ENCODE results near the gene CELF5. TPM values are rescaled to one million over a fixed set of nuclear protein-coding genes. Genes with fewer than 3 reads are reported as not detected.

Gene CELF5
- total RNA-seq, 1 experiment from 2014 or later: 2.5 TPM

DNA sequence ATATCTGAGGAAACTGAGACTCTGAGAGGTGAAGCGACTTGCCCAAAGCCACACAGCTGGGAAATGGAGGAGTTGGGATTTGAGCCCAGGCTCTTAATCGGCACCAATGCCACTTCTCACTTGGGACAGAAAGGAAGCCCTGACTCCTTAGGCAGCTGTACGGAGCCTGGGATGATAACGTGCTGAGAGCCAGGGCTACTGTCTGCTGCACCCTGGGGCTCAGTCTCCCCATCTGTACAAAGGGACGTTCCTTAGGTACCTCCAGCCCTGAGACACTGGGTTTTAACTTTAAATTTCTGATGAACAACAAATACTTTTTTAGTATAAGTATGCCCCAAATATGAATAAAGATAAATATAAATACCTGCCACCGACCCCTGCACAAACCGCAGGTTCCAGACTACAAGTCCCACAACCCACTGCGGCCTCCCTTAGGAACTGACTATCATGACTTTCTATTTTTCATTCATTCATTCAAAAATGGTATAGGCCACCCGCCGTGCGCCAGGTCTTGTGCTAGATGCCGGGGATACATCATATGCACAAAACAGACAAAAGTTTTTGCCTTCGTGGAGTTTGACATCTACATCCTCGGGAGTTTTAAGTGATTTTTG lies 39.5 kb upstream of the CELF5 start:
- ATAC-seq (peak; percentile 64), DNase-seq (ENCODE audit: low read depth, low spot score) (no peak)
- H3K4me2 ChIP-seq (ENCODE audit: low read length): peak overlapping the region; percentile 76
- peak overlapping the region; percentile 49 to 94 for H3K4me3 ChIP-seq (replicated peaks in 1 of 2; ENCODE audit: low read depth in 1 of 2, low read length in 2 of 2)
- no TSS peak for BruUV-seq (replicated peaks)
- peaks cover 8% of the 10 kb centered on the region; the same call in 1 of the 2 replicates for H4K20me1 ChIP-seq (ENCODE audit: insufficient read depth)
- H3K9me3 ChIP-seq (ENCODE audit: control insufficient read depth in 1 of 2, insufficient read depth in 1 of 2, low read depth in 1 of 2, low read length in 2 of 2): no peaks in the 10 kb centered on the region
- peaks cover under 1 to 26% of the 10 kb centered on the region in 2 experiments; a peak in 2 of 4 replicates for H3K36me3 ChIP-seq (ENCODE audit: control insufficient read depth in 1 of 2, insufficient read depth in 2 of 2, low read length in 2 of 2)
- intact Hi-C loops (cut with micrococcal nuclease): no loop called here
- ChIA-PET RAD21 (ENCODE audit: low non-redundant PET in 1 of 2, low total read pairs in 2 of 2, uncharacterized antibody in 2 of 2, unreplicated experiment in 2 of 2) (no interaction called here), POLR2A (interaction anchor here (1.2 kb wide), 1 partner anchor 234 kb away, joined by 3 read pairs; no protein-coding TSS in a partner anchor), CTCF (interaction anchor here (0.6 to 1.9 kb wide), 2 partner anchors 43 to 234 kb away, joined by 4 to 7 read pairs; no protein-coding TSS in a partner anchor)
- peak overlapping the region; percentile 88 for H2AFZ ChIP-seq (ENCODE audit: low read depth, low read length, poor library complexity, severe bottlenecking)
- peak overlapping the region; percentile 53 for H3K9ac ChIP-seq (ENCODE audit: low read length)
- H3K9me2 ChIP-seq (ENCODE audit: insufficient read depth): no peaks in the 10 kb centered on the region
- H3K27me3 ChIP-seq (ENCODE audit: insufficient read depth, low read length): no peaks in the 10 kb centered on the region
- peaks cover 12 to 32% of the 10 kb centered on the region in 2 experiments; a peak in 3 of 4 replicates for H3K4me1 ChIP-seq (ENCODE audit: control insufficient read depth in 1 of 2, insufficient read depth in 2 of 2, low read length in 2 of 2)
- peaks cover 42% of the 10 kb centered on the region for H3K79me2 ChIP-seq (ENCODE audit: insufficient read depth, low read length)
- peak overlapping the region; percentile 83; the same call in 1 of the 2 replicates for H3K27ac ChIP-seq (ENCODE audit: low read depth, low read length)
- TF ChIP-seq YY1 (IDR thresholded peaks at IDR 0.05; ENCODE audit: extremely low read depth, insufficient replicate concordance, low read depth, low read length): peak; percentile 2
- no peak for TF ChIP-seq CBX3 (IDR thresholded peaks at IDR 0.05; ENCODE audit: low read depth)
- TF ChIP-seq ZNF274 (IDR thresholded peaks at IDR 0.05; ENCODE audit: low read depth, low read length): no peak
- TF ChIP-seq POLR2A (IDR thresholded peaks at IDR 0.05; ENCODE audit: borderline replicate concordance, extremely low read depth, insufficient read depth, insufficient read length): no peak

DNA sequence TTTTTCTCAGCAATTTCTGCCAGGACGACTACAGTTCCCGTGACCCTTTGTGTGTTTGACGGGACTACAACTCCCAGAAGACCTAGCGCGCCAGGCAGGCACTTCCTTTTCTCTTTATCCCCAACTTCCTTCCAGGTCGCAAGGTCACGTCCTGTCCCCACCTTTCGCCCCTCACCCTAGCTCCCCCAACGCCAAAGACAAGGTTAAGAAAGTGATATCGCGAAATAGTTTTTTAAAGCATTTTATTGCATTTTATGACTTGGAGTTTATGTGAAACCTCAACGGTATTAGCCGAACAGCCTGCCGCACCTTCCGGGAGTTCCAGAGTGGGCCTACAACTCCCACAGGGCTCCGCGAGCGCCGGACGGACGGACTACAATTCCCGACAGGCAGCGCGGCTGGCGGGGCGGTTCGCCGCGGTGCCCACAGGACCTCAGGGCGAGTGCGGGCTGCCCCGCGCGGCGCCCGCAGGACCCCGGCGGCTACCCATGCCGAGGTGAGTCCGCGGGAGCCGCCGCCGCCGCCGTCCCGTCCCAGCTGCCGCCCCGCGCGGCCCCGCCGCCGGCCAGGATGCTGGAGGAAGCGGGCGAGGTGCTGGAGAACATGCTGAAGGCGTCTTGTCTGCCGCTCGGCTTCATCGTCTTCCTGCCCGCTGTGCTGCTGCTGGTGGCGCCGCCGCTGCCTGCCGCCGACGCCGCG lies 38.9 kb upstream of the CELF5 start, which contains the start of gene NCLN:
TSS of gene NCLN (plus strand) at position 470 of the 699 bp plus-strand sequence. CDS start at position 571, 101 bp downstream.
- peak within 1 kb of the TSS; percentile 94 to 96 for H3K4me3 ChIP-seq (replicated peaks in 1 of 2; ENCODE audit: low read depth in 1 of 2, low read length in 2 of 2)
- no TSS peak for BruUV-seq (replicated peaks)
- ChIA-PET CTCF (interaction anchor here (0.6 to 1.4 kb wide), 2 partner anchors 26 to 43 kb away, joined by 3 to 4 read pairs; no protein-coding TSS in a partner anchor), POLR2A (no interaction called here), RAD21 (ENCODE audit: low non-redundant PET in 1 of 2, low total read pairs in 2 of 2, uncharacterized antibody in 2 of 2, unreplicated experiment in 2 of 2) (no interaction called here)
- peaks cover 9% of the 10 kb centered on the region; the same call in 1 of the 2 replicates for H4K20me1 ChIP-seq (ENCODE audit: insufficient read depth)
- no peaks in the 10 kb centered on the region for H3K9me2 ChIP-seq (ENCODE audit: insufficient read depth)
- H3K27ac ChIP-seq (ENCODE audit: low read depth, low read length): peak within 1 kb of the TSS; percentile 83
- no peaks in the 10 kb centered on the region for H3K27me3 ChIP-seq (ENCODE audit: insufficient read depth, low read length)
- H3K9ac ChIP-seq (ENCODE audit: low read length): peak within 1 kb of the TSS; percentile 96
- H3K4me1 ChIP-seq (ENCODE audit: control insufficient read depth in 1 of 2, insufficient read depth in 2 of 2, low read length in 2 of 2): peaks cover 12 to 32% of the 10 kb centered on the region in 2 experiments; a peak in 3 of 4 replicates
- H3K4me2 ChIP-seq (ENCODE audit: low read length): peak within 1 kb of the TSS; percentile 76
- no peaks in the 10 kb centered on the region for H3K9me3 ChIP-seq (ENCODE audit: control insufficient read depth in 1 of 2, insufficient read depth in 1 of 2, low read depth in 1 of 2, low read length in 2 of 2)
- intact Hi-C loops (cut with micrococcal nuclease): no loop called here
- H3K36me3 ChIP-seq (ENCODE audit: control insufficient read depth in 1 of 2, insufficient read depth in 2 of 2, low read length in 2 of 2): peaks cover 2 to 28% of the 10 kb centered on the region in 2 experiments; a peak in 2 of 4 replicates
- peaks cover 48% of the 10 kb centered on the region for H3K79me2 ChIP-seq (ENCODE audit: insufficient read depth, low read length)
- peak; percentile 91 for DNase-seq (ENCODE audit: low read depth, low spot score)
- peak within 1 kb of the TSS; percentile 88 for H2AFZ ChIP-seq (ENCODE audit: low read depth, low read length, poor library complexity, severe bottlenecking)
- ATAC-seq: peak; percentile 90
- TF ChIP-seq SP1 (IDR thresholded peaks at IDR 0.05; ENCODE audit: low read depth) (peak; percentile 64), EZH2phosphoT487 (IDR thresholded peaks at IDR 0.05; ENCODE audit: borderline replicate concordance) (no peak), ELF1 (IDR thresholded peaks at IDR 0.05; ENCODE audit: borderline replicate concordance, low read depth) (no peak; the same call in 1 of the 2 replicates), TCF7L2 (IDR thresholded peaks at IDR 0.05; ENCODE audit: borderline replicate concordance, extremely low read depth, insufficient read depth, insufficient read length) (peak; percentile 50), SIN3A (IDR thresholded peaks at IDR 0.05; ENCODE audit: low read depth) (no peak), YY1 (IDR thresholded peaks at IDR 0.05; ENCODE audit: extremely low read depth, insufficient replicate concordance, low read depth, low read length) (no peak), SRF (IDR thresholded peaks at IDR 0.05; ENCODE audit: low read depth) (no peak; the same call in 1 of the 2 replicates), POLR2AphosphoS5 (IDR thresholded peaks at IDR 0.05; ENCODE audit: low read depth, low read length) (peak; percentile 73), CEBPB (IDR thresholded peaks at IDR 0.05; ENCODE audit: low read depth) (no peak), EZH2 (IDR thresholded peaks at IDR 0.05) (no peak), POLR2A (IDR thresholded peaks at IDR 0.05; ENCODE audit: borderline replicate concordance, extremely low read depth, insufficient read depth, insufficient read length) (no peak)
- TF ChIP-seq, protein P1, sequence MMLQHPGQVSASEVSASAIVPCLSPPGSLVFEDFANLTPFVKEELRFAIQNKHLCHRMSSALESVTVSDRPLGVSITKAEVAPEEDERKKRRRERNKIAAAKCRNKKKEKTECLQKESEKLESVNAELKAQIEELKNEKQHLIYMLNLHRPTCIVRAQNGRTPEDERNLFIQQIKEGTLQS (IDR thresholded peaks at IDR 0.05): no peak
- TF ChIP-seq, protein P2, sequence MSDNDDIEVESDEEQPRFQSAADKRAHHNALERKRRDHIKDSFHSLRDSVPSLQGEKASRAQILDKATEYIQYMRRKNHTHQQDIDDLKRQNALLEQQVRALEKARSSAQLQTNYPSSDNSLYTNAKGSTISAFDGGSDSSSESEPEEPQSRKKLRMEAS (IDR thresholded peaks at IDR 0.05): no peak; the same call in 1 of the 2 replicates
- TF ChIP-seq, protein P3, sequence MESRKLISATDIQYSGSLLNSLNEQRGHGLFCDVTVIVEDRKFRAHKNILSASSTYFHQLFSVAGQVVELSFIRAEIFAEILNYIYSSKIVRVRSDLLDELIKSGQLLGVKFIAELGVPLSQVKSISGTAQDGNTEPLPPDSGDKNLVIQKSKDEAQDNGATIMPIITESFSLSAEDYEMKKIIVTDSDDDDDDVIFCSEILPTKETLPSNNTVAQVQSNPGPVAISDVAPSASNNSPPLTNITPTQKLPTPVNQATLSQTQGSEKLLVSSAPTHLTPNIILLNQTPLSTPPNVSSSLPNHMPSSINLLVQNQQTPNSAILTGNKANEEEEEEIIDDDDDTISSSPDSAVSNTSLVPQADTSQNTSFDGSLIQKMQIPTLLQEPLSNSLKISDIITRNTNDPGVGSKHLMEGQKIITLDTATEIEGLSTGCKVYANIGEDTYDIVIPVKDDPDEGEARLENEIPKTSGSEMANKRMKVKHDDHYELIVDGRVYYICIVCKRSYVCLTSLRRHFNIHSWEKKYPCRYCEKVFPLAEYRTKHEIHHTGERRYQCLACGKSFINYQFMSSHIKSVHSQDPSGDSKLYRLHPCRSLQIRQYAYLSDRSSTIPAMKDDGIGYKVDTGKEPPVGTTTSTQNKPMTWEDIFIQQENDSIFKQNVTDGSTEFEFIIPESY (IDR thresholded peaks at IDR 0.05; ENCODE audit: extremely low read depth, insufficient replicate concordance, low read length): no peak

Data from HCT116 (cell line).